ENCODE results near the gene EPHB1. TPM values are rescaled to one million over a fixed set of nuclear protein-coding genes. Genes with fewer than 3 reads are reported as not detected.
"Not testable (repeated sequence)": the region's sequence is repeated elsewhere in the genome, so short reads cannot be mapped to it uniquely, and the experiment has no call there.

Gene EPHB1
- total RNA-seq, 2 donors from 2014 or later = 1.9 to 3.2 TPM

- no peak for TF ChIP-seq CTCF (IDR thresholded peaks at IDR 0.05)
- no peaks in the 10 kb centered on the region for H3K4me1 ChIP-seq
- no peak overlapping the region for H3K27ac ChIP-seq
- no peaks in the 10 kb centered on the region for H3K9me3 ChIP-seq
- H3K36me3 ChIP-seq = no peaks in the 10 kb centered on the region
- no peak overlapping the region for H3K4me3 ChIP-seq
- H3K27me3 ChIP-seq = no peaks in the 10 kb centered on the region
- DNase-seq (ENCODE audit: low spot score) = no peak
Measured at GRCh38 chr3:135000465-135000864, 205.4 kb downstream of the EPHB1 start.

- DNase-seq (ENCODE audit: low spot score) = not testable (repeated sequence)
Measured at GRCh38 chr3:135005616-135006015, 210.6 kb downstream of the EPHB1 start.

GRCh38 chr3:135007607-135008006 is 212.5 kb downstream of the EPHB1 start:
- Histone ChIP-seq H3K4me1 (no peaks in the 10 kb centered on the region), H3K36me3 (no peaks in the 10 kb centered on the region), H3K4me3 (no peak overlapping the region), H3K27ac (no peak overlapping the region), H3K9me3 (no peaks in the 10 kb centered on the region), H3K27me3 (no peaks in the 10 kb centered on the region)
- no peak for TF ChIP-seq CTCF (IDR thresholded peaks at IDR 0.05)
- DNase-seq (ENCODE audit: low spot score) = no peak

More at GRCh38 chr3:135005616-135006015, 210.6 kb downstream of the EPHB1 start:
- not testable (repeated sequence) for H3K27ac ChIP-seq, H3K27me3 ChIP-seq, H3K36me3 ChIP-seq, H3K4me3 ChIP-seq, H3K4me1 ChIP-seq, H3K9me3 ChIP-seq

- DNase-seq (ENCODE audit: low spot score) = no peak
- H3K9me3 ChIP-seq = no peaks in the 10 kb centered on the region
- no peak overlapping the region for H3K4me3 ChIP-seq
- no peaks in the 10 kb centered on the region for H3K4me1 ChIP-seq
- TF ChIP-seq CTCF (IDR thresholded peaks at IDR 0.05) = no peak
- no peak overlapping the region for H3K27ac ChIP-seq
- H3K36me3 ChIP-seq = no peaks in the 10 kb centered on the region
- H3K27me3 ChIP-seq = no peaks in the 10 kb centered on the region
Measured at GRCh38 chr3:135008326-135008725, 213.3 kb downstream of the EPHB1 start.

- Histone ChIP-seq H3K4me1 (no peaks in the 10 kb centered on the region), H3K36me3 (no peaks in the 10 kb centered on the region), H3K9me3 (no peaks in the 10 kb centered on the region), H3K27ac (no peak overlapping the region), H3K4me3 (no peak overlapping the region), H3K27me3 (no peaks in the 10 kb centered on the region)
- DNase-seq (ENCODE audit: low spot score) = no peak
- TF ChIP-seq CTCF (IDR thresholded peaks at IDR 0.05) = no peak
Measured at GRCh38 chr3:135009014-135009413, 214.0 kb downstream of the EPHB1 start.

GRCh38 chr3:135012101-135012500 is 217.0 kb downstream of the EPHB1 start:
- Histone ChIP-seq H3K4me3 (no peak overlapping the region), H3K4me1 (no peaks in the 10 kb centered on the region), H3K27me3 (no peaks in the 10 kb centered on the region), H3K36me3 (no peaks in the 10 kb centered on the region), H3K27ac (no peak overlapping the region), H3K9me3 (no peaks in the 10 kb centered on the region)
- DNase-seq (ENCODE audit: low spot score) = no peak
- no peak for TF ChIP-seq CTCF (IDR thresholded peaks at IDR 0.05)

Measured in right atrium auricular region (tissue), 2 donors.